Adrenal gland (tissue), 5 donors: ENCODE results near the gene KIRREL2.

Source experiments
- POLR2A ChIP-seq, 2 donors: fragments of 450-650 bp; IDR thresholded peaks; one replicate each; pipeline ENCODE4 v1.6.1; 2017; ENCODE audit warnings: antibody characterized with exemption in 2 of 2, mild to moderate bottlenecking in 2 of 2, moderate library complexity in 1 of 2
- TF ChIP-seq, protein P1 (sequence below), 6 experiments: fragments of 450-650 bp in 4 of 6; fragments of 200-600 bp in 2 of 6; sonication (generic) in 1 of 6; IDR thresholded peaks; 1 replicate in 5 of 6; 2 replicates in 1 of 6; pipeline versions ENCODE4 v1.5.1 to v1.8.0; 2016 to 2021; ENCODE audit warnings: antibody characterized with exemption in 6 of 6, mild to moderate bottlenecking in 2 of 6, moderate library complexity in 1 of 6
- donor health status: DM: no; HTN: no; CAD: no.

DNA sequence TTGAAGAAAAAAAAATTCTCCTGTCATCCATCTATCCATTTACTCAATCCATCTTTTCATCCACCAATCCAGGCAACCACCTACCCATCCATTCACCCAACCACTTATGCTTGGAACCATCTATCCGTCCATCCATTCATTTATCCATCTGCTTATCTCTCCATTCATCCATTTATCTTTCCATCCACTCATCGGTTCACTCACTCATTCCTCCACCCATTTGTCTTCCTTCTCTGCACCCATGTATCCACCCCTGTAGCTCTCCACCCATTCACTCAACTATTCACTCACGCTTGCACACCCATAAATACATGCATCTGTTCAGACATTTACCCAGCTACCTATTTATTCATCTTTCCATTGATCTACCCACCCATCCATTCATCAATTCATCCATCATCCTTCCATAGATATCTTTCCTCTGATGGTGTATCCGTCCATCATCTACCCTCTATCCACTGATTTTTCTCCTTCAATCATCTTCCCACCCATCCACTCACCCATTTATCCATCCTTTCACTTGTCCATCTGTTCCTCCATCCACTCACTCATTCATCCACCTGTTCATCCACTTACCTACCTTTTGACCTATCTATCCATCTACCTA, 13.9 kb upstream of the KIRREL2 start:
- TF ChIP-seq, protein P1, sequence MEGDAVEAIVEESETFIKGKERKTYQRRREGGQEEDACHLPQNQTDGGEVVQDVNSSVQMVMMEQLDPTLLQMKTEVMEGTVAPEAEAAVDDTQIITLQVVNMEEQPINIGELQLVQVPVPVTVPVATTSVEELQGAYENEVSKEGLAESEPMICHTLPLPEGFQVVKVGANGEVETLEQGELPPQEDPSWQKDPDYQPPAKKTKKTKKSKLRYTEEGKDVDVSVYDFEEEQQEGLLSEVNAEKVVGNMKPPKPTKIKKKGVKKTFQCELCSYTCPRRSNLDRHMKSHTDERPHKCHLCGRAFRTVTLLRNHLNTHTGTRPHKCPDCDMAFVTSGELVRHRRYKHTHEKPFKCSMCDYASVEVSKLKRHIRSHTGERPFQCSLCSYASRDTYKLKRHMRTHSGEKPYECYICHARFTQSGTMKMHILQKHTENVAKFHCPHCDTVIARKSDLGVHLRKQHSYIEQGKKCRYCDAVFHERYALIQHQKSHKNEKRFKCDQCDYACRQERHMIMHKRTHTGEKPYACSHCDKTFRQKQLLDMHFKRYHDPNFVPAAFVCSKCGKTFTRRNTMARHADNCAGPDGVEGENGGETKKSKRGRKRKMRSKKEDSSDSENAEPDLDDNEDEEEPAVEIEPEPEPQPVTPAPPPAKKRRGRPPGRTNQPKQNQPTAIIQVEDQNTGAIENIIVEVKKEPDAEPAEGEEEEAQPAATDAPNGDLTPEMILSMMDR (IDR thresholded peaks at IDR 0.05) = no peak
- no peak for TF ChIP-seq POLR2A (IDR thresholded peaks at IDR 0.05)
